ENCODE data around the gene LAPTM4A.

DNA sequence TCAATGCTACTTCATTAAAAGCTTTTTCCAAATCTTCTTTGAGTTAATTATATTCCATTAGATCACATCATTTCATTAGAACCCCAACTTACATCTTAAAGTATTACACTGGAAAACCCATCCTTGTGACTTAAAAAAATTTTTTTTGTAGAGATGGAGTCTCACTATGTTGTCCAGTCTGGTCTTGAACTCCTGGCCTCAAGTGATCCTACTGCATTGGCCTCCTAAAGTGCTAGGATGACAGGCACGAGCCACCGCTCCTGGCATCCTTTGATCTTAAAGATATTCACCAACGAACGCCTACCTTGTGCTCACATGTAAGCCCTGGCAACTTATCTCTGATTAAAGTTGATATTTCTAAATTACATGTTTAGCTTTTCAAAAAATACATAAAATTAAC, 6.7 kb downstream of the LAPTM4A start:
- TF ChIP-seq, protein P1, sequence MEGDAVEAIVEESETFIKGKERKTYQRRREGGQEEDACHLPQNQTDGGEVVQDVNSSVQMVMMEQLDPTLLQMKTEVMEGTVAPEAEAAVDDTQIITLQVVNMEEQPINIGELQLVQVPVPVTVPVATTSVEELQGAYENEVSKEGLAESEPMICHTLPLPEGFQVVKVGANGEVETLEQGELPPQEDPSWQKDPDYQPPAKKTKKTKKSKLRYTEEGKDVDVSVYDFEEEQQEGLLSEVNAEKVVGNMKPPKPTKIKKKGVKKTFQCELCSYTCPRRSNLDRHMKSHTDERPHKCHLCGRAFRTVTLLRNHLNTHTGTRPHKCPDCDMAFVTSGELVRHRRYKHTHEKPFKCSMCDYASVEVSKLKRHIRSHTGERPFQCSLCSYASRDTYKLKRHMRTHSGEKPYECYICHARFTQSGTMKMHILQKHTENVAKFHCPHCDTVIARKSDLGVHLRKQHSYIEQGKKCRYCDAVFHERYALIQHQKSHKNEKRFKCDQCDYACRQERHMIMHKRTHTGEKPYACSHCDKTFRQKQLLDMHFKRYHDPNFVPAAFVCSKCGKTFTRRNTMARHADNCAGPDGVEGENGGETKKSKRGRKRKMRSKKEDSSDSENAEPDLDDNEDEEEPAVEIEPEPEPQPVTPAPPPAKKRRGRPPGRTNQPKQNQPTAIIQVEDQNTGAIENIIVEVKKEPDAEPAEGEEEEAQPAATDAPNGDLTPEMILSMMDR (IDR thresholded peaks at IDR 0.05; ENCODE audit: low read depth, low read length): no peak
- TF ChIP-seq EZH2phosphoT487 (IDR thresholded peaks at IDR 0.05; ENCODE audit: low read depth): no peak

All from OCI-LY3 (cell line).